ENCODE data around the gene DHRS12.

GRCh38 chr13:51746802-51747201 is 57.2 kb downstream of the DHRS12 start:
- TF ChIP-seq CTCF (IDR thresholded peaks at IDR 0.05) (no peak), POLR2A (IDR thresholded peaks at IDR 0.05) (no peak)

All from lower leg skin (tissue), 3 donors.